HUES48 (cell line): Measurements from ENCODE around the gene OLFML1.
"Not testable (repeated sequence)": the region's sequence is repeated elsewhere in the genome, so short reads cannot be mapped to it uniquely, and the experiment has no call there.

Source experiments
- H3K27ac ChIP-seq: one replicate; pipeline ENCODE4 v1.7.0; 2013; ENCODE audit warnings: low read depth, low read length, inconsistent platforms
- H3K27me3 ChIP-seq: 2 replicates; pipeline ENCODE4 v1.6.1; 2013; ENCODE audit warnings: mild to moderate bottlenecking, low read length; ENCODE audit not compliant: control insufficient read depth, insufficient read depth
- H3K36me3 ChIP-seq: 2 replicates; pipeline ENCODE4 v1.6.1; 2013; ENCODE audit warnings: low read length; ENCODE audit not compliant: control insufficient read depth, insufficient read depth
- H3K4me1 ChIP-seq: 2 replicates; pipeline ENCODE4 v1.6.1; 2013; ENCODE audit warnings: mild to moderate bottlenecking, low read length; ENCODE audit not compliant: control insufficient read depth, insufficient read depth
- H3K4me3 ChIP-seq: 2 replicates; pipeline ENCODE4 v1.5.1; 2013; ENCODE audit warnings: mild to moderate bottlenecking, low read depth, low read length
- H3K9ac ChIP-seq: 2 replicates; pipeline ENCODE4 v1.6.1; 2013; ENCODE audit warnings: mild to moderate bottlenecking, low read depth, low read length, moderate library complexity
- H3K9me3 ChIP-seq: 2 replicates; pipeline ENCODE4 v1.6.1; 2013; ENCODE audit warnings: low read length; ENCODE audit not compliant: control insufficient read depth, insufficient read depth

The OLFML1 gene

DNA sequence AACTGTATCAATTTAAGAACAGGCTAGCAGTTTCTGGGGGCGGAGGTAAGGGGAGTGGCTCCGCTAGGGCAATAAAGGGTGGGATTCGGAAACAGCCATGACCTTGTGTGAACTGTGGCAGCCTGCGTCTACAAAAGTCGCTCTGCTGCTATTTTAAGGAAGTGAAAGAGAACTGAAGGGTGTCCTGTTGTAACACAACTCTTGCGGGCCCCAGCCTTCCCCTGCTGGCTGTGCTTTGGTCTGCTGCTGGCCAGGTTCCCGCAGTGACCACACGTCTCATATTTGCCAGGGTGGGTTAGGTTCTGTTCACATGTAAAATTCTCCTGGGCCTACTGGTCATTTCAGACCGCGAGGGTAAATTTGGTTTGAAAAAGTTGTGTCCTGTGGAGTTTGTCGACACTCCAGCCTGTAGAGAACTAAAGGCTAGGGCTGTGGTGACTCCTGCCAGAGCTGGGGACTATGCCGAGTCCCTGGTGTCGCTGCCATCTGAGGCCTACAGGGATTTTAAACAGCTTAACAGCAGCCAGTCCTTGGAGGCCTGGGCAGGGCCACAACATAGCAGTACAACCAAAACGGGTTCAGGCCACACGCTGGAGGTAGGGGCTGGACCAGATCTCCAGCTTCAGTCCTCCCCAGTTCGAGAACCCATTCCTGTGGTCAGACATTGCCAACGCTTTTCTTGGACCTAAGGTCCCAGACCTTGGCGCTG, 27.4 kb downstream of the OLFML1 start:
- Histone ChIP-seq H3K27ac (no peak overlapping the region), H3K9ac (no peak overlapping the region), H3K4me3 (peak overlapping the region; percentile 80)

DNA sequence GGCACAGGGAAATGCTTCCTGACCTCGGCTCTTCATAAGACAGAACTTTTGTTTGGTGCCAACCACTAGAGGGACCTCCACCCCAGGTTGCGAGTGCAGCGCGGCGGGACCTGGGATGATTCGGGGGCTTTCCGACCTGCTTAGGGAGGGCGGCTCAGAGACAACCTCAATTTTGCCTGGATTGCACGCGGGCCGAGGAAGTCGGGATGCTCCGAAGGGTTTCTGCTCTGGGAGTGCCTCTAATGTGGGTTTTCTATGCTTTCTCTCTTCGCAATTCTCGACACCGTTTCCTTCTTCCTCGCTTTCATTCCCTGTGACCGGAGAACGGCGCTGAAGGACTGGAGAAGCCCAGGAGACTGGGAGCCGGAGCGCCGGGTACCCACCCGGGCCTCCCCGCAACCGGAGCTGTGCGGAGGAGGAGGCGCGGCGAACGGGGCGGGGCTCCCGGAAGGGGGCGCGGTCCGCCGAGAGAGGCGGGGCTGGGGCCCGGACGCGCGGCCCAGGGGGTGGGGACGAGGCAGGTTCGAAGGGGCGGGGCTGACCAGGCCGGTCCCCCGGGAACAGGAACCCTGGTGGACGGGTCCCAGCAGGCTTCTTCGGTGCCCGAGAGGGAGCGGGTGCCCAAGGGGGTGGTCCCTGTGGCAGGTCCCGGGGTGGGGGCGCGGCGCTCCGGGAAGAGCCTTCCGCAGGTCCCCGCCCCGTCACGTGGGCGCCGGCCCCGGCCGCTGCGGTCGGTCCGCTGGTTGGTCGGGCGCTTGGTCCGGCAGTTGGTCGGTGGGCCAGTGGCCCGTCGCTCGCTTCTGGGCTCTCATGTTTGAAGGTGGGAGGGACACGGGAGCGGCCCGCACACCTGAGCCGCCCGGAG, 28.2 kb downstream of the OLFML1 start, which contains the start of gene PPFIBP2:
Gene PPFIBP2, plus strand, starts transcription at position 766 of the 865 bp plus-strand sequence. CDS start 35,477 bp downstream, outside the sequence.
- H3K36me3 ChIP-seq, result no peaks in the 10 kb centered on the region
- peaks cover 22% of the 10 kb centered on the region for H3K27me3 ChIP-seq
- peaks cover 16% of the 10 kb centered on the region for H3K4me1 ChIP-seq
- peak within 1 kb of the TSS; percentile 65 for H3K27ac ChIP-seq
- peak within 1 kb of the TSS; percentile 80 for H3K4me3 ChIP-seq
- H3K9me3 ChIP-seq, result no peaks in the 10 kb centered on the region
- no peak within 1 kb of the TSS; the same call in 1 of the 2 replicates for H3K9ac ChIP-seq

More for the DNA sequence above, 27.4 kb downstream of the OLFML1 start:
- Histone ChIP-seq H3K9me3 (no peaks in the 10 kb centered on the region), H3K4me1 (peaks cover 16% of the 10 kb centered on the region), H3K36me3 (no peaks in the 10 kb centered on the region), H3K27me3 (peaks cover 22% of the 10 kb centered on the region)

DNA sequence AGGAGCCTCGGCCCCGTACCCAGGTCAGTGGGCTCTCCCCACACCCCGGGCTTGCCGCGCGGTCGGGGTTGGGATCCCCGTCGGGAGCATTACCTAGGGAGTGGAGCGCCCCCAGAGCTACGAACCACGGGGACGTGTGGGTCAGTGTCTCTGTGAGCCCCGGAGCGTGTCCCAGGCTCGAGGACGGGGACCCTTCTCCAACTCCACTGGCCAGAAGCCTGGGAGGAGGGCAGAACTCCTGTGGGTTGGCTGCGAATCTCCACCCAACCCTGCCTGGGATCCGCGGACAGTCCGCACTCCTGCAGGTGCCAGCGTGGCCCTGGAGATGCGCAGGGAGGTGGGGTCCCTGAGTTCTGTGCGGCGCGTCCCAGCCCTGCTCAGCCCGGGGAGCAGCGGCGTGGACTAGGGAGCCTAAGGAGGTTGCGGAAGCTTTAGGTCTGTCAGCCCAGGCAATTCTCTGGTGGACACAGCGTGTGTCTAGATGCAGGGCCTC, 28.8 kb downstream of the OLFML1 start:
- Histone ChIP-seq H3K4me1 (peaks cover 16% of the 10 kb centered on the region), H3K4me3 (peak overlapping the region; percentile 80), H3K27me3 (peaks cover 22% of the 10 kb centered on the region), H3K36me3 (no peaks in the 10 kb centered on the region), H3K9me3 (no peaks in the 10 kb centered on the region), H3K9ac (no peak overlapping the region), H3K27ac (no peak overlapping the region)

DNA sequence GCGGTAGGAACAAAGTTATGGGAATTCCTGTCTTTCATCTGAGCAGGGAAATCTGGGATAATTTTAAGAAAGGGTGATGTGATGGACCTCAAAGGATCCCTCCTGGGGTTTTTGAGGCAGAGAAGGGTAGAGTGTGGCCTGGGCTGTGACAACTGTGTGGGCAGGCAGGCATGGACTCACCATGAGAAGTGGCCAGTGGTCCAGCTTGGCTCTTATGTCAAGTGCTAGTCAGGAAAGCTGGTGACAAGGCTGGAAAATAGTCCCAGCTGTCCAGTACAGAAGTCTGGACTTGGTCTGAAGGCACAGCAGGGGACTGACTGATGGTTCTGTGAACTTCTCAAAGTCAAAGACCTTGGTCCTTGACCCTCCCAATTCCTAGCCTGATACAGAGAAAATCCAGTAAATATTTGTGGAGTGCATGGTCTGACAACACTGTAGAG, 30.2 kb downstream of the OLFML1 start:
- Histone ChIP-seq H3K4me3 (no peak overlapping the region), H3K9me3 (no peaks in the 10 kb centered on the region), H3K9ac (no peak overlapping the region), H3K27ac (no peak overlapping the region), H3K36me3 (no peaks in the 10 kb centered on the region), H3K4me1 (peaks cover 16% of the 10 kb centered on the region), H3K27me3 (peaks cover 22% of the 10 kb centered on the region)

DNA sequence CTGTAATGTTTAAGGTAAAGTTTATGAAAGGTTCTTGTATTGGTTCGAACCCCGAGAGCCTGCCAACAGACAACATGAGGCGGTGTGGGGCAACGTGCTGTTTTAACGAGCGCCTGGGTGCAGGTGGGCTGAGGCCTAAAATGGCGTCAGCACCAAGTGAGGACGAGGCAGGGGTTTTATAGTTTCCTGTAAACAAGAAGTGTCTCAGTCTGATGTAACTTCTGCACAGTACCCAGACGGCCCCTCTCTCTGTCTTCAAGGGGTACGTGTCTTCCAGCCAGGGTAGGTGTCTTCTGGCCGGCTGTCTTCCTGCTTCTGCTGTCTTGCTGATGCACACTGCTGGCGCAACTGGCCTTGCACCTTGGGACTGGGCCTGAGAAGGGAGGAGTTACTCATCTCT, 31.2 kb downstream of the OLFML1 start:
- Histone ChIP-seq H3K27ac (no peak overlapping the region), H3K9ac (no peak overlapping the region), H3K27me3 (peaks cover 22% of the 10 kb centered on the region), H3K36me3 (no peaks in the 10 kb centered on the region), H3K9me3 (no peaks in the 10 kb centered on the region), H3K4me3 (no peak overlapping the region), H3K4me1 (peaks cover 16% of the 10 kb centered on the region)

DNA sequence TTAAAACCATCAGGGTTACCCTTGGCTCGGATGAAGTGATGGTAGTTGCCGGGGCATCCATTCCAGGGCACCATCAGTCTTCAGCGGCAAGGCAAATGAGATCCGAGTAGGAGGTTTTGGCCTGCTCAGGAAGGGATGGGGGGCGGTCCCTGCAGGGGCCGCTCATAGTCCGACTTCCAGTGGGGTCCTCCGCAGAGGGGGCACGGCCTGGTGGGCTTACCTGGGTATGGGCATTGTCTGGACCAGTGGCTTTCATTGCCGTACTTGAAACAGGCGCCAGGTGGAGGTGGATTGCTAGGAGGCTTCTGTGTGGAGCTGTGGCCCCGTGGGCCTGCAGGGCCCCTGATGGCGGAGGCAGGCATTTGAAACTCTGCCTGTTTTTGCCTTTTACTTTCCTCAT, 32.4 kb downstream of the OLFML1 start:
- not testable (repeated sequence) for H3K27ac ChIP-seq, H3K36me3 ChIP-seq, H3K4me1 ChIP-seq, H3K4me3 ChIP-seq, H3K9ac ChIP-seq, H3K9me3 ChIP-seq
- H3K27me3 ChIP-seq, result peaks cover 22% of the 10 kb centered on the region

DNA sequence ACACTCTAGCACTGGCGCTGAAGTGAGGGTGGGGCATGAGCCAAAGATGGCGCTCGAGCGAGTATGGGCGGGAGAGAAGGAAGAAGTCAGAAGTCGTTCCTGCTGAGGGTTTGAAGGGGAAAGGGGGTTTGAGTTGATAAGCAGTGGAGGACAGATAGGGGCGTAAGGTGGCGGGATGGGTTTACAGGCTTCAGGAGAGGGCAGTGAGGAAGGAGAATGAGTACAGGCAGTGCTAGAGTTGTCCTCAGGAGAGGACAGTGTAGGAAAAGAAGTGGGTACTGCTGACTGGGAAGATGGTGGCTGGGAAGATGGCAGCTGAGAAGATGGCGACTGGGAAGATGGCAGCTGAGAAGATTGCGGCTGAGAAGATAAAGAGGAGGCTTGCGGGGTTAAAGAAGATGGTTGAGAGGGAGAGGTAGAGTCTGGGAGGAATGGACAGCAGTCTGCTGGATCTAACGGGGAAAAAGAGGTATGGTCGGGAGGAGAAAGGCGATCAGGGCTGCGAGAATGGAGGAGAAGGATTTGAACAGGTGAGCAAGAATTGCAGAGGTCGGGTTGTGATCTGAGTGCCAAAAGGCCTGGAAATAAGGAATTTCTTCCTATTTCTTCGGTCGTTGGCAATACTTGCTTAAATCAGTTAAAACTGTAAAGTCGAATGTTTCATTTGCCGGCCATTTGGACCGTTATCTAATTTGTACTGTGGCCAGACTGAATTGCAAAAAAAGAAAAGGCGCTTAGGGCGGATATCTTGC, 33.7 kb downstream of the OLFML1 start:
- H3K27ac ChIP-seq, result no peak overlapping the region
- H3K27me3 ChIP-seq, result peaks cover 22% of the 10 kb centered on the region
- H3K4me1 ChIP-seq, result peaks cover 7% of the 10 kb centered on the region; the same call in 1 of the 2 replicates
- H3K9me3 ChIP-seq, result no peaks in the 10 kb centered on the region
- H3K4me3 ChIP-seq, result no peak overlapping the region
- no peaks in the 10 kb centered on the region for H3K36me3 ChIP-seq
- H3K9ac ChIP-seq, result no peak overlapping the region

DNA sequence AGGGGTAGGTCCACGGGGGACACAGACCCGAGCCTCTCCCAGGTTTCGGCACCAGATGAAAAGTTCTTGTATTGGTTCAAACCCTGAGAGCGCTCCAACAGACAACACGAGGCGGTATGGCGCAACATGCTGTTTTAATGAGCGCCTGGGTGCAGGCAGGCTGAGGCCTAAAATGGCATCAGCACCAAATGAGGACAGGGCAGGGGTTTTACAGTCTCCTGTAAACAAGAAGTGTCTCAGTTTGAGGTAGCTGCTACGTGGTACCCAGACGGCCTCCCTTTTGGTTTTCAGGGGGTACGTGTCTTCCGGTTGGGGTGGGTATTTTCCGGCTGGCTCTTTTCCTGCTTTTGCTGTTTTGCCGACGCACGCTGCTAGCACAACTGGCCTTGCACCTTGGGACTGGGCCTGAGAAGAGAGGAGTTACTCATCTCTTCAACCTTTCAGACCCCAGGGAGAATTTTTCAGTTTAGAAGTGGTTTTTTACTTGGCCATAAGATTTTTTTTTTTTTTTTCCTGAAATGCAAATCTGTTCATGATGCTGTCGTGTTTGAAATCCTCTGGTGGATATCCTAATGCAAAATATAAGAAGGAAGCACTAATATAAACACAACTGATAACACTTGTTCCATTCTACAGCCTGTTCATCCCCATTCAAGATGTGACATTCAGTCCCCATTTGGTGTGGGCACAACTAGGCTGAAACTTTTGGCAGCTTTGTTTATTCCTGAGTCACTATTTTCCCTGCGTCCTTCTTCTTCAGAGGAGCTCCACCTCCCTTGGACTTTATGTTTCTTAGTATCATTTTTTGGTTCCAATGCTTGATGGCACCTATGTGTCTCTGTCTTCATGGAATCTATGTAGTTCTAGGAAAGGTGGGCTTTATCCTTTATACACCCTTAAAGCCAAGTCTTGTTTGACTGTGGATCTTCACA, 35.0 kb downstream of the OLFML1 start:
- Histone ChIP-seq H3K4me1 (peaks cover 7% of the 10 kb centered on the region; the same call in 1 of the 2 replicates), H3K4me3 (no peak overlapping the region), H3K9me3 (no peaks in the 10 kb centered on the region), H3K27ac (no peak overlapping the region), H3K9ac (no peak overlapping the region), H3K27me3 (peaks cover 9% of the 10 kb centered on the region), H3K36me3 (no peaks in the 10 kb centered on the region)

DNA sequence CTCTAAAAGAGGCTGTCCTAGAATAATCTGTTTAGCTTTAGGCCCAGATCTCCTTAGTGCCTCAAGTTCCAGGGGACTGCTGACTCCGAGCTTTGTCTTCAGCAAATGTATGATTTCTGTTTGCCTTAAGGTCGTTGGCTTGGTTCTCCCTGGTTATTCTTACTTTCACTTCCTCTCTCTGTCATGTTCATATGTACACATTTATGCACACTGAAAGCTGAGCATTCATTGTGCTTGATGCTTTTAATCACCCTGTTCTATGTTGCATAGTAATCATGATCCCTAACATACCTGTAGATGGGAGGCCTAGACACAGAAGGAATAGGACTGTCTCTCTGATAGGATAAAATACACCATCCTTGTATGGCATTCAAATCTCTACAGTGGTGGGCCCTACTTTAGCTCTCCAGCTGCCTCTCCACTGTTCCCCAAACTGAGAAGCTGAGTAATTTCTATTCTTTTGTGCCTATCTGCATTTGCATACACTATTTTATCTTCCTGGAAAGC, 35.7 kb downstream of the OLFML1 start:
- Histone ChIP-seq H3K4me3 (no peak overlapping the region), H3K27me3 (0 out of 2 replicates have a peak, but pooled peaks cover 2% of the 10 kb centered on the region), H3K9ac (no peak overlapping the region), H3K27ac (no peak overlapping the region), H3K36me3 (no peaks in the 10 kb centered on the region), H3K9me3 (no peaks in the 10 kb centered on the region), H3K4me1 (0 out of 2 replicates have a peak, but pooled peaks cover 3% of the 10 kb centered on the region)
